ENCODE data around the gene MOB1B.
A peak's percentile ranks its signal among the peaks of the same experiment; 100 is the strongest.

Gene MOB1B

GRCh38 chr4:70914631-70915030 lies 12.5 kb downstream of the MOB1B start:
- DNase-seq (ENCODE audit: low spot score): no peak
- TF ChIP-seq CTCF (IDR thresholded peaks at IDR 0.05; ENCODE audit: extremely low read depth, missing control alignments): no peak

GRCh38 chr4:70915036-70915815 lies 13.1 kb downstream of the MOB1B start:
- TF ChIP-seq CTCF (IDR thresholded peaks at IDR 0.05; ENCODE audit: extremely low read depth, missing control alignments): no peak
- DNase-seq (ENCODE audit: low spot score): no peak

GRCh38 chr4:70915874-70916559 lies 13.8 kb downstream of the MOB1B start:
- DNase-seq (ENCODE audit: low spot score): no peak

GRCh38 chr4:70920592-70920991 lies 18.4 kb downstream of the MOB1B start:
- DNase-seq (ENCODE audit: low spot score): no peak
- no peak for TF ChIP-seq CTCF (IDR thresholded peaks at IDR 0.05; ENCODE audit: extremely low read depth, missing control alignments)

More at GRCh38 chr4:70915874-70916559, 13.8 kb downstream of the MOB1B start:
- TF ChIP-seq CTCF (IDR thresholded peaks at IDR 0.05; ENCODE audit: extremely low read depth, missing control alignments): no peak

GRCh38 chr4:70925418-70925817 lies 23.2 kb downstream of the MOB1B start:
- TF ChIP-seq CTCF (IDR thresholded peaks at IDR 0.05; ENCODE audit: extremely low read depth, missing control alignments): no peak

GRCh38 chr4:70925899-70926635 lies 23.9 kb downstream of the MOB1B start:
- DNase-seq (ENCODE audit: low spot score): peak; percentile 38
- no peak for TF ChIP-seq CTCF (IDR thresholded peaks at IDR 0.05; ENCODE audit: extremely low read depth, missing control alignments)

More at GRCh38 chr4:70925418-70925817, 23.2 kb downstream of the MOB1B start:
- no peak for DNase-seq (ENCODE audit: low spot score)

Measured in GM20000 (cell line).